ENCODE data around the gene ATP6V0E1. TPM values are rescaled to one million over a fixed set of nuclear protein-coding genes. Genes with fewer than 3 reads are reported as not detected.

ATP6V0E1 gene
- total RNA-seq, 1 experiment from 2014 or later, result 84.6 TPM

GRCh38 chr5:173053041-173053440 lies 69.5 kb downstream of the ATP6V0E1 start:
- no peaks in the 10 kb centered on the region for H3K79me2 ChIP-seq (ENCODE audit: insufficient read depth, low read length)
- no peaks in the 10 kb centered on the region for H3K27me3 ChIP-seq (ENCODE audit: insufficient read depth, low read length)
- CTCF ChIA-PET, result no interaction called here
- H3K9me3 ChIP-seq (ENCODE audit: control insufficient read depth in 1 of 2, insufficient read depth in 1 of 2, low read depth in 1 of 2, low read length in 2 of 2), result no peaks in the 10 kb centered on the region
- no peak overlapping the region for H3K27ac ChIP-seq (ENCODE audit: low read depth, low read length)
- H3K36me3 ChIP-seq (ENCODE audit: control insufficient read depth in 1 of 2, insufficient read depth in 2 of 2, low read length in 2 of 2), result no peaks in the 10 kb centered on the region
- H3K9ac ChIP-seq (ENCODE audit: low read length), result no peak overlapping the region
- no peaks in the 10 kb centered on the region for H4K20me1 ChIP-seq (ENCODE audit: insufficient read depth)
- H3K9me2 ChIP-seq (ENCODE audit: insufficient read depth), result no peaks in the 10 kb centered on the region
- RAD21 ChIA-PET (ENCODE audit: low non-redundant PET in 1 of 2, low total read pairs in 2 of 2, uncharacterized antibody in 2 of 2, unreplicated experiment in 2 of 2), result no interaction called here
- no TSS peak for BruUV-seq (replicated peaks)
- H3K4me2 ChIP-seq (ENCODE audit: low read length), result no peak overlapping the region
- H2AFZ ChIP-seq (ENCODE audit: low read depth, low read length, poor library complexity, severe bottlenecking), result no peak overlapping the region
- TF ChIP-seq SRF (IDR thresholded peaks at IDR 0.05; ENCODE audit: low read depth), result no peak
- no peak for TF ChIP-seq CTCF (IDR thresholded peaks at IDR 0.05 in 2 of 3, conservative IDR thresholded peaks at IDR 0.05 in 1 of 3; ENCODE audit: borderline replicate concordance in 1 of 3, insufficient read depth in 1 of 3, low read depth in 2 of 3, low read length in 2 of 3)
- POLR2A ChIA-PET, result no interaction called here
- intact Hi-C loops (cut with micrococcal nuclease), result no loop called here
- peaks cover 9 to 16% of the 10 kb centered on the region in 2 experiments for H3K4me1 ChIP-seq (ENCODE audit: control insufficient read depth in 1 of 2, insufficient read depth in 2 of 2, low read length in 2 of 2)
- H3K4me3 ChIP-seq (replicated peaks in 1 of 2; ENCODE audit: low read depth in 1 of 2, low read length in 2 of 2), result no peak overlapping the region
- ATAC-seq (no peak), DNase-seq (ENCODE audit: low read depth, low spot score) (no peak)

- Histone ChIP-seq H3K79me2 (ENCODE audit: insufficient read depth, low read length) (no peaks in the 10 kb centered on the region), H3K4me2 (ENCODE audit: low read length) (peak overlapping the region; percentile 92), H3K36me3 (ENCODE audit: control insufficient read depth in 1 of 2, insufficient read depth in 2 of 2, low read length in 2 of 2) (no peaks in the 10 kb centered on the region), H3K4me3 (replicated peaks in 1 of 2; ENCODE audit: low read depth in 1 of 2, low read length in 2 of 2) (peak overlapping the region; percentile 64 to 72), H3K4me1 (ENCODE audit: control insufficient read depth in 1 of 2, insufficient read depth in 2 of 2, low read length in 2 of 2) (peaks cover 11 to 18% of the 10 kb centered on the region in 2 experiments), H3K9ac (ENCODE audit: low read length) (peak overlapping the region; percentile 57), H3K27me3 (ENCODE audit: insufficient read depth, low read length) (no peaks in the 10 kb centered on the region), H3K27ac (ENCODE audit: low read depth, low read length) (no peak overlapping the region), H4K20me1 (ENCODE audit: insufficient read depth) (no peaks in the 10 kb centered on the region), H3K9me3 (ENCODE audit: control insufficient read depth in 1 of 2, insufficient read depth in 1 of 2, low read depth in 1 of 2, low read length in 2 of 2) (no peaks in the 10 kb centered on the region), H3K9me2 (ENCODE audit: insufficient read depth) (no peaks in the 10 kb centered on the region), H2AFZ (ENCODE audit: low read depth, low read length, poor library complexity, severe bottlenecking) (no peak overlapping the region)
- intact Hi-C loops (cut with micrococcal nuclease), result no loop called here
- no TSS peak for BruUV-seq (replicated peaks)
- no peak for ATAC-seq
- ChIA-PET POLR2A (no interaction called here), CTCF (no interaction called here), RAD21 (ENCODE audit: low non-redundant PET in 1 of 2, low total read pairs in 2 of 2, uncharacterized antibody in 2 of 2, unreplicated experiment in 2 of 2) (no interaction called here)
- DNase-seq (ENCODE audit: low read depth, low spot score), result no peak
- TF ChIP-seq SRF (IDR thresholded peaks at IDR 0.05; ENCODE audit: low read depth) (no peak), ZFX (IDR thresholded peaks at IDR 0.05) (no peak), CEBPB (IDR thresholded peaks at IDR 0.05; ENCODE audit: low read depth) (no peak), EZH2phosphoT487 (IDR thresholded peaks at IDR 0.05; ENCODE audit: borderline replicate concordance) (no peak), YY1 (IDR thresholded peaks at IDR 0.05; ENCODE audit: extremely low read depth, insufficient replicate concordance, low read depth, low read length) (no peak), SIN3A (IDR thresholded peaks at IDR 0.05; ENCODE audit: low read depth) (no peak), ZBTB33 (IDR thresholded peaks at IDR 0.05; ENCODE audit: extremely low read depth, insufficient replicate concordance, low read length) (no peak), ELF1 (IDR thresholded peaks at IDR 0.05; ENCODE audit: borderline replicate concordance, low read depth) (no peak), TCF7L2 (IDR thresholded peaks at IDR 0.05; ENCODE audit: borderline replicate concordance, extremely low read depth, insufficient read depth, insufficient read length) (no peak), CTCF (IDR thresholded peaks at IDR 0.05 in 2 of 3, conservative IDR thresholded peaks at IDR 0.05 in 1 of 3; ENCODE audit: borderline replicate concordance in 1 of 3, insufficient read depth in 1 of 3, low read depth in 2 of 3, low read length in 2 of 3) (no peak), JUND (IDR thresholded peaks at IDR 0.05) (no peak), CBX3 (IDR thresholded peaks at IDR 0.05; ENCODE audit: low read depth) (no peak), ZNF274 (IDR thresholded peaks at IDR 0.05; ENCODE audit: low read depth, low read length) (no peak)
Measured at GRCh38 chr5:173055042-173055721, 71.6 kb downstream of the ATP6V0E1 start.

Measured in HCT116 (cell line).